AG09309 (cell line): ENCODE data around the gene AFTPH.
A peak's percentile ranks its signal among the peaks of the same experiment; 100 is the strongest.

Source experiments
- DNase-seq: peaks from one replicate; pipeline ENCODE4 v3.0.0-alpha.2; 2010; ENCODE audit warnings: low read depth
- H3K4me3 ChIP-seq: 2 replicates; pipeline ENCODE4 v1.5.1; 2011; ENCODE audit warnings: mild to moderate bottlenecking, low read depth, low read length, moderate library complexity; ENCODE audit not compliant: control insufficient read depth
- CTCF ChIP-seq: IDR thresholded peaks from 2 replicates; pipeline ENCODE4 v1.5.1; 2011; ENCODE audit warnings: mild to moderate bottlenecking, low read depth, low read length, inconsistent platforms; ENCODE audit not compliant: insufficient read depth, control insufficient read depth; ENCODE audit errors: missing control alignments

Gene AFTPH

GRCh38 chr2:64487256-64488049, 36.7 kb upstream of the AFTPH start:
- TF ChIP-seq CTCF, result no peak
- H3K4me3 ChIP-seq, result no peak overlapping the region
- DNase-seq, result no peak

GRCh38 chr2:64488050-64488974, 35.8 kb upstream of the AFTPH start:
- H3K4me3 ChIP-seq, result no peak overlapping the region
- TF ChIP-seq CTCF, result peak; percentile 90
- no peak for DNase-seq

- TF ChIP-seq CTCF, result no peak
- no peak for DNase-seq
- H3K4me3 ChIP-seq, result no peak overlapping the region
Observed at GRCh38 chr2:64489081-64489751, 34.9 kb upstream of the AFTPH start.

GRCh38 chr2:64491426-64491825, 32.7 kb upstream of the AFTPH start:
- no peak for TF ChIP-seq CTCF
- no peak for DNase-seq
- no peak overlapping the region for H3K4me3 ChIP-seq

- DNase-seq, result no peak
- no peak for TF ChIP-seq CTCF
- no peak overlapping the region for H3K4me3 ChIP-seq
Observed at GRCh38 chr2:64492272-64492671, 31.9 kb upstream of the AFTPH start.

- no peak overlapping the region for H3K4me3 ChIP-seq
- DNase-seq, result no peak
- TF ChIP-seq CTCF, result no peak
Observed at GRCh38 chr2:64492821-64493220, 31.3 kb upstream of the AFTPH start.
